Gastroesophageal sphincter (tissue), 3 donors: ENCODE results near the gene AXIN2.

ENCODE experiments used
- POLR2A ChIP-seq, 2 donors: fragments of 450-650 bp; IDR thresholded peaks; one replicate each; pipeline ENCODE4 v1.6.1; 2017; ENCODE audit warnings: antibody characterized with exemption in 2 of 2, mild to moderate bottlenecking in 2 of 2, moderate library complexity in 1 of 2
- TF ChIP-seq, protein P1 (sequence below), 4 experiments: fragments of 200-600 bp in 2 of 4; fragments of 450-650 bp in 2 of 4; sonication (generic) in 1 of 4; IDR thresholded peaks; one replicate each; pipeline ENCODE4 v1.5.1; 2017 to 2019; ENCODE audit warnings: antibody characterized with exemption in 4 of 4, mild to moderate bottlenecking in 2 of 4, moderate library complexity in 2 of 4

DNA sequence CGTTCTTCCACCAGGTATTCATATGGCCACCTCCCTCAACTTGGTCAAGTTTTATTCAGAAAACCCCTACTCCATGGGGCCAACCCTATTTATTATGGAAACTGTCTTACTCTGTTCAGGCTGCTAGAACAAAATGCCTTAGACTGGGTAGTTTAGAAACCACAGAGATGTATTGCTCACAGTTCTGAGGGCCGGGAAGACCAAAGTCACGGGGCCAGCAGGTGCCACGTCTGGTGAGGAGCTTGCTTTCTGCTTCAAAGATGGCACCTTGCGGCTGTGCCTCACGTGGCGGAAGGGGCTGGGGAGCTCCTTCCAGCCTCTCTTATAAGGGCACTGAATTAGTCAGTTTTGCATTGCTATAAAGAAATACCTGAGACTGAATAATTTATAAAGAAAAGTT is 74.3 kb downstream of the AXIN2 start:
- TF ChIP-seq, protein P1, sequence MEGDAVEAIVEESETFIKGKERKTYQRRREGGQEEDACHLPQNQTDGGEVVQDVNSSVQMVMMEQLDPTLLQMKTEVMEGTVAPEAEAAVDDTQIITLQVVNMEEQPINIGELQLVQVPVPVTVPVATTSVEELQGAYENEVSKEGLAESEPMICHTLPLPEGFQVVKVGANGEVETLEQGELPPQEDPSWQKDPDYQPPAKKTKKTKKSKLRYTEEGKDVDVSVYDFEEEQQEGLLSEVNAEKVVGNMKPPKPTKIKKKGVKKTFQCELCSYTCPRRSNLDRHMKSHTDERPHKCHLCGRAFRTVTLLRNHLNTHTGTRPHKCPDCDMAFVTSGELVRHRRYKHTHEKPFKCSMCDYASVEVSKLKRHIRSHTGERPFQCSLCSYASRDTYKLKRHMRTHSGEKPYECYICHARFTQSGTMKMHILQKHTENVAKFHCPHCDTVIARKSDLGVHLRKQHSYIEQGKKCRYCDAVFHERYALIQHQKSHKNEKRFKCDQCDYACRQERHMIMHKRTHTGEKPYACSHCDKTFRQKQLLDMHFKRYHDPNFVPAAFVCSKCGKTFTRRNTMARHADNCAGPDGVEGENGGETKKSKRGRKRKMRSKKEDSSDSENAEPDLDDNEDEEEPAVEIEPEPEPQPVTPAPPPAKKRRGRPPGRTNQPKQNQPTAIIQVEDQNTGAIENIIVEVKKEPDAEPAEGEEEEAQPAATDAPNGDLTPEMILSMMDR (IDR thresholded peaks at IDR 0.05), result no peak
- TF ChIP-seq POLR2A (IDR thresholded peaks at IDR 0.05), result no peak
